ENCODE results near the gene KIAA2012.
A peak's percentile ranks its signal among the peaks of the same experiment; 100 is the strongest.

Gene KIAA2012

GRCh38 chr2:202158796-202159195, 85.7 kb downstream of the KIAA2012 start:
- peak; percentile 36 for DNase-seq (ENCODE audit: low read depth)
- no peak overlapping the region for H3K4me3 ChIP-seq (ENCODE audit: control insufficient read depth, low read depth, low read length)
- TF ChIP-seq CTCF (conservative IDR thresholded peaks at IDR 0.05; ENCODE audit: control insufficient read depth, insufficient read depth, low read depth, low read length) = peak; percentile 39

DNA sequence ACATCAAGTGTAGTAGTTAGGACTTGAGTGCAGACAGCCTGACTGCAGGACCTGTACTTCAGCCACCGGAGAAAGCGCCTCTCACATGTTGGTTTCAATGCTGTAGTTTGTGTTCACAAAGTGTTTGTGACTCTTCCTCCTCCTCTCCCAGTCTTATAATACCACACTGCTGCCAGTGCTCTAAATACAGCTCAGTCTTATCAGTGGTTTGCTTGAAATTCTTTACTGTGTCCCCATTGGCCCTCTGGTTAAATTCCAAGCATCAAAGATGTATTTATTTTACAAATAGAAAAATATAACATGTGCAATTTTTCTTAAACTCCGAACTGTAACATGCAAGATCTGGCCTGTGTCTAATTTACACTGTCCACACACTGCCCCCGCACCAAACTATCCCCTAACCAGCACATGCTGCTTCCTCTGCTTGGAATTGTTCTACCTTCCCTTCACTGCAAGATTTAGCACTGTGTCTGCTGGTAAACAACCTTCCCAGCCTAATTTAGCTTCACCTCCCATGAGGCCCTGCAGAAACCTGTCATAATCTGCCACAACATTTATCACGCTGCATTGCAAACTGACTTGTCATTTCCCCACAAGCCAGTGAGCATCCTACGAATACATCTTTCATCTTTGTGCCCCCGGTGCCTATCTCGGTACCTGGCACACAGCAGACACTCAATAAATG, 88.2 kb downstream of the KIAA2012 start:
- H3K4me3 ChIP-seq (ENCODE audit: control insufficient read depth, low read depth, low read length) = no peak overlapping the region
- TF ChIP-seq CTCF (conservative IDR thresholded peaks at IDR 0.05; ENCODE audit: control insufficient read depth, insufficient read depth, low read depth, low read length) = no peak
- peak; percentile 38 for DNase-seq (ENCODE audit: low read depth)

GRCh38 chr2:202164411-202164810, 91.4 kb downstream of the KIAA2012 start:
- TF ChIP-seq CTCF (conservative IDR thresholded peaks at IDR 0.05; ENCODE audit: control insufficient read depth, insufficient read depth, low read depth, low read length) = no peak
- H3K4me3 ChIP-seq (ENCODE audit: control insufficient read depth, low read depth, low read length) = no peak overlapping the region
- DNase-seq (ENCODE audit: low read depth) = no peak

- DNase-seq (ENCODE audit: low read depth) = no peak
- no peak for TF ChIP-seq CTCF (conservative IDR thresholded peaks at IDR 0.05; ENCODE audit: control insufficient read depth, insufficient read depth, low read depth, low read length)
- no peak overlapping the region for H3K4me3 ChIP-seq (ENCODE audit: control insufficient read depth, low read depth, low read length)
Measured at GRCh38 chr2:202165208-202165607, 92.2 kb downstream of the KIAA2012 start.

DNA sequence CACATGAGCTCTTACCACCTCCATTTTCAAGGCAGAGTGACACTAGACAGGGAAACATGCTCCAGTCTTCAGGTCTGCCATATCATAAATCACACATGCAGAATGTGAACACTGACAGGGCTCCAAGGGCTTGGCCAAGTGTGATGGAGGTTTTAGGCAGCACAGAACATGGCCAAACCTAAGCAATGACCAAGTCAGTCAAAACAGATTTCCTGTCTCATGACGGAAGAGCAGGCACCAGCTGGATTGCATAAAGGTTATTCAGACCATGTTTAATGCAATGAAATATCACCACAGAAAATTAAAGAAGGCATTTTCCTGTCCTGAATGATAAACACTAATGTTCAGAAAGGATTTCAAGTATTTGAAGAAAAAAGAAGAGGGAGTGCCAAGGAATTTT, 92.9 kb downstream of the KIAA2012 start:
- no peak for TF ChIP-seq CTCF (conservative IDR thresholded peaks at IDR 0.05; ENCODE audit: control insufficient read depth, insufficient read depth, low read depth, low read length)
- H3K4me3 ChIP-seq (ENCODE audit: control insufficient read depth, low read depth, low read length) = no peak overlapping the region
- peak; percentile 54 for DNase-seq (ENCODE audit: low read depth)

GRCh38 chr2:202169131-202169530, 96.1 kb downstream of the KIAA2012 start:
- no peak overlapping the region for H3K4me3 ChIP-seq (ENCODE audit: control insufficient read depth, low read depth, low read length)
- no peak for DNase-seq (ENCODE audit: low read depth)
- TF ChIP-seq CTCF (conservative IDR thresholded peaks at IDR 0.05; ENCODE audit: control insufficient read depth, insufficient read depth, low read depth, low read length) = no peak

All from fibroblast of mammary gland (primary cell).